Embryonic facial prominence (tissue), 1 donor: ENCODE data around the gene TAX1BP3.

Experiments used
- DNase-seq: peaks from one replicate; pipeline ENCODE4 v3.0.0-alpha.2; 2016; ENCODE audit errors: extremely low spot score

TAX1BP3 gene

DNA sequence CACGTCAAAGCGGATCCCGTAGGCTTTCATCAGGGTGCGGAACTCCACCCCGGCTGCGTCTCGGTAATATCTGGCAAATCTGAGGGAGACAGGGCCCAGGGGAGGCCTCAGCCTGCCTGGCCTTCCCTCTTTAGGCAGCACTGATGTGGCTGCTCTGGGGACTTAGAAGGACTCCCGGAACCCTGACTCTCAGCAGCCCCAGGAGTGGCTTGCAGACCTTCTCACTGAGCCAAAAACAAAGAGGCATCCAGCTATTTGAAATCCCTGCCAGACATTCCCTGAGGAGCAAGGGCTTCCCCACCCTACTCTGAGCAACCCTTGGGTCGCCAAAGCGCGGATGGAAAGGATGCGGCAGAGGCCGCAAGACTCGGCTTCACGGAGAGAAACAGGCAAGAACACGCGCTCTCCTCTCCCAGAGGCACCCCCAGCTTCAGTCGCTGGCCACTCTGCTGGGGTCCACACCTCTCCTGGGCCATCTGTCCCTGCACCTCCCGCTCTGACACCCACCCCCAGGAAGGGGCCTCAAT is 19.7 kb upstream of the TAX1BP3 start:
- DNase-seq: no peak

DNA sequence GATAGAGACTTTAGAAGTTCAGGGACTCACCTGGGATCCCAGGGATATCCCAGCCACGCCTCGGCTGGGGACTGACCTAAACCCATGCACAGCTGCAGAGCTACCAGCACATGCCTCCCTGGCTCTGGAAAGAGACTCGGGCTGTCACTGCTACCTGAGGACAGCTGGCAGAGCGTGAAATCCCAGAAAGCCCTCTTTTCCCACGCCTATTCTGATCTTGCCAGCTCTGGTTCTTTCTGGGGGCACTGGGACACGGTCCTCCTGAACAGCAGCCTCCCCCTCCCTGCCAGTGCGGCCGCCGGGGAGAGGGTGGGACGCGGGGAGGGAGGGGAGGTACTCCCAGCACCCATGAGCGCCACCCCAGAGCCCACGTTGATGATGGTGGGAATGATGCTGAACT is 16.8 kb upstream of the TAX1BP3 start:
- DNase-seq: no peak

DNA sequence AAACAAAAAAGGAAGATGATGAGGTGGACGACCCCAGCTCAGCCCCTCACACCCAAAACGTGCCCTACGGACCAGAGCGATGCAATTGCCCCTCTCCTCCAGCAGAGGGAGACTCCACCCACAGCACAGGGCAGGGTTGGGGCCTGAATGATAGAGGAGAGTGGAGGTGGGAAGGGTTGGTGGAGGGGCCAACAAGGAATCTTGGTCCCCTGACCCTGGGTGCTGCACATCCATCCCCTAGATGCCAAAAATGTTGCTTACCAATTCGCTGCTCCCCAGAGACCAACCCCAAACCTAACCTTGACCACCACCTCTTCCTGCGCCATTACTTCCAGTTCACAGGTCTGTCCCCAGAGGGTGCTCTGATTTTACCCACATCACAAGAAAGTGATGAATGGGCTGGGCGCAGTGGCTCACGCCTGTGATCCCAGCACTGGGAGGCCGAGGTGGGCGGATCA is 14.7 kb upstream of the TAX1BP3 start:
- DNase-seq: no peak

DNA sequence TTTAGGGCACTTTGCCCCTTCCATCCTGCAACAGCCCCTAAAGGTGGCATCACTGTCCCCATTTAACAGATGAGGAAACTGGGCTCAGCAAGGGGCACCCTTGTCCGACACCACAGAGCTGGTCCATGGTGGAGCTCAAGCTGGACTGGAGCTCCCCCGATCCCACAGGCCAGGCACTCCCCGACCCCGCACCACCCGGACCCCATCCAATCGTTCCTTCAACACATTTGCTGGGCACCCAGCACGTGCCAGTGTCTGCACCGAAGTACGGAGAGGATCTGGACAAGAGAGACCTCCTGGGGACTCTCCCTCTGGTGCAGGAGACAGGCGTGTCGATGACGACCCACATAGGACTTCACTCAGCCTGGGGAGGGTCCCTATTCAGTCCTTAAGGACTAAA is 13.7 kb upstream of the TAX1BP3 start:
- DNase-seq: no peak

DNA sequence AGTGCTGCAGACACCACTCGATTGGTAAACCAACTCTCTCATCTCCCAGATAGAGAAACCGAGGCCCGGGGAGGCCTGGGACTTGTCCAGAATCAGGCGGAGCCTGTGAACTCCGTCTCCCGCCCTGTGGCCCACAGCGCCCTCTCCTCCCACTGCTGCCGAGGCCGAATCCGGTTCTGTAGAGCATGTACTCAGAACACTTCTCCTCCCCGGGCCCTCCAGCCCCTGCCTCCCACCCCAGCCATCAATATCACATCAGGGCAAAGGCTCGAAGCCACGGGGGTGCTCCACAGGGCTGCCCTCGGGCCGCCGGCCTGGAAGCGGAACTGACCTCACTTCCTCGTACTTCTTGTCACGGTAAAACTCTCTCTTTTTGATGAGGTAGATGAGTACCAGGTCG is 13.2 kb upstream of the TAX1BP3 start:
- DNase-seq: no peak

DNA sequence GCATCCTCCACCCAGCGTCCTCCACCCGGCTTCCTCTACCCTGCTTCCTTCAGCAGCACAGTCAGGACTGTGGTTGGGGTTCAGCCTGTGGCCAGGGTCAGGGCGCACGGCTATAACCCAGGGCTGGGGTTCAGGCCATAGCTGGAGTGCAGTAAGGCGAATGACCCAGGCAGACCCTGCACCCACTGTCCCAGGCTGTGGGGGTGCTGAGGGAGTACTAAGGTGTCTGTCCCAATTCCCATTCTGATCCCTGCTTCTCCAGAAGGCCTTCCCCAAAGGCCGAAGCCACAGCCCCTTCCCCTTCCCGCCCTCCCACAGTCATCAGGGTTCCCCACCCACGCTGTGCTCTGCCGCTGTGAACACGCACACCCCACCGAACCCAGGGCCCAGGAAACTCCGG is 12.7 kb upstream of the TAX1BP3 start:
- no peak for DNase-seq

DNA sequence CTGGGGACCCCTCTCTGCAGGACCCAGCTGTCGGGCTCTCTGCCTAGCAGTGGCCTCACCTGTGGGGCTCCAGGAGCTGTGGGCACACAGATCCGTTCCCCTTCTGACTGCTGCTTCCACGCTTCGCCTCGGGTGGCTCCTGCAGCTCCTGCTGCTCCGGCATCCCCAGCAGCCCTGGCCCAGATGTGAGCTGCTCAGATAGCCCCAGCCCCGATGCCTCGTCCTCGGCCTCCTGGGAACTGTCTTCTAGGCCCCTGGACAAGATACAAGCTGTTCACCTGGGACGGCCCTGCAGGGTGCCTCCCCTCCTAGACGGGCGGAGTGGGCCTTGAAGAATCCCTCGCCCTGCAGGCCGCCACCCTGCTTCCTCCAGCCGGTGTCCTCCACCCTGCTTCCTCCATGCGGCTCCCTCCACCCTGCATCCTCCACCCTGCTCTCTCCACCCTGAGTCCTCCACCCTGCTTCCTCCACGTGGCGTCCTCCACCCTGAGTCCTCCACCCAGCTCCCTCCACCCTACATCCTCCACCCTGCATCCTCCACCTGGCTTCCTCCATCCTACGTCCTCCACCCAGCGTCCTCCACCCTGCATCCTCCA is 11.3 kb upstream of the TAX1BP3 start:
- no peak for DNase-seq

DNA sequence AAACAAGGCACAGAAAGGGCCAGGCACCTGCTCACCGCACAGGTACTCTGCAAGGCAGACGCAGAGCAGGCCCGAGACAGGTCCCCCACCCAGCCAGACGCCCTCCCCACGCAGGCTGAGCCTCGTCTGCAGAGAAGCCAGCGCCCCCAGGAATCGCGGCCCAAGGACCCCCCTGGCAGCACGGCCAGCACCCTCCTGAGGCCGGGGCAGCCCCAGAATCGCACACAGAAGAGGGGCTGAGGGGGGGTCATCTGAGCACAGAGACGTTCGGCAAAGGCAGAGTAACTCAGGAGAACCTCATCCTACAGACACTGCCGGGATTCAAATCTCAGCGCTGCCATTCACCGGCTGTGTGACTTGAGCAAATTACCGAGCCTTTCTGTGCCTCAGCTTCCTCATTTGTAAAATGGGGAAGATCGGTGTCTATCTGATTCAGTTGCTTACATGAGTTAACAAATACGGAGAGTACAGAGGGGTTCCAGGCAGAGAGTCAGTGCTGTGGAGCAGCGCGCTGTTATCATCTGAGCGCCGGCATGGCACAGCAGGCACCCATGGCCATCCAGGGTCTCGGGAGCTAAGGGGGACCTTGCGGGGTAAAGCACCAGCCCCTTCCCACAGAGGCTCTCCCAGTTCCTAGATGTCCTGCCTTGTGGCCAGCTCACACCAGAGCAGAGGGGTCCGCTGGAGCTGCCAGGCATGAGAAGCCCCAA is 10.6 kb upstream of the TAX1BP3 start:
- DNase-seq: no peak

DNA sequence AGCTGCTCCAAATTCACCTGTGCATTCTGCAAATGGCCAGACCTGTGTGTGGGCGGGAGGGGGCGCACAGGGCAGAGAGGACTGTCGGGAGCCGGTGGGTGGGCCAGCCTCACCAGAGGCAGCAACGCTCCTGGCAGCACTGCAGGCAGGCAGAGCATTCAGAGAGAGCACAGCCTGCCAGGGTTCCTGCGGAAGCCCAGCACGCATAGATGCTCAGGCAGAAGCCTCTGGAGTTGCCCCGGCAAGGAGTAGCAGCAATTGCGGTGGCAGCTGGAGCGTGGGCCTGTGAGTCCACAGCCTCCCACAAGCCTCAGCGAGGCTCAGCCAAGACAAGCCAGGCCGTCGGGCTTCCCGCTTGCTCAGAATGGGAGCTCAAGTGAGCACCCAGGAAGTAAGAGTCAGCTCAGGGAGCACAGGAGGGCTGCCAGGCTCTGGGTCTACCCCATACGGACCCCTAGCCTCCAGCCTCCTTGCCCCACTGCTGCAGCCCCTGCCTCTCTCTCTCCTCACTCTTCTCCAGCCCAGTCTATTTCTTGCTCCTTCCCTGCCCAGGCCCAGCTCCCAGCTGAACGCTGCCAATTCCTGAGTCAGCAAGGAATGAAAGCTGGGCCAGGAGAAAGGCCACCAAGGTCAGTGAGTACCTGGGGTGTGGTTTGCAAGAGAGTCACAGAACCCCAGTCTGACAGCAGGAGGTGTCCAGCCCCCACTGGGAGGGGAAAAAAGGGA is 9.9 kb upstream of the TAX1BP3 start:
- no peak for DNase-seq

DNA sequence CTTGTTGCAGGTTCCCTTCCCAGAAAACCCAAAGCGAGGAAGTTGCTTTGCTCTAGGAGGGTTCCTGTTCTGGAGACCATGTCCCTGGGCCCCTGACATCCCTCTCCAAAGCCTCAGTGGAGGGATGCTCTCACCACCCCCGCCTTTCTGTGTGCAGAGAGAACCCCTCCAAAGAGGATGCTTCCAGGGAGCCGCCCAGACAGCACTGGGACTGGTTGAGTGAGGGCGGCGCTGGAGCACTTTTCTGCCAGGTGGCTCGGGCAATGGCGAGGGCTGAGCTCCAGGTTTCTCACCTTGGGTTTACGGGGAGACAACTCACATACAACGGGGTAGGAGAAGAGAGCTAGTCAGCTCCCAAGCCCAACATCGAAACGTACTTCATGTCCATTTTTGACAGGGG is 7.5 kb upstream of the TAX1BP3 start:
- no peak for DNase-seq

DNA sequence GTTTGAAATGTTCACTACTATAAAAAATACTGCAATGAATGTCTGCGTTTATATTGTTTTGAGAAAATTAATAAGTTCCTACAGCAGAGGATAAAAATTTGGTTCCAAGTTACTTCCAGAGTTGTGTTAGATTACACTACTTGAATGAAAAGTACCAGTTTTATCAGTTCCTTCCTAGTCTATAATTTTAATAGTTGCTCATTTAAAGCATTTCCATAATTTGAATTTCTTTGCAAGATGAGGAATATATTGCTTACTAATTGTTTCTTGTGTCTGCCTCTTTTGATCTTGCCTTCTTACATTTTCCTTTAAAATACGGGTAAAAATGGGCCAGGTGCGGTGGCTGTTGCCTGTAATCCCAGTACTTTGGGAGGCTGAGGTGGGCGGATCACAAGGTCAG is 4.2 kb upstream of the TAX1BP3 start:
- no peak for DNase-seq

DNA sequence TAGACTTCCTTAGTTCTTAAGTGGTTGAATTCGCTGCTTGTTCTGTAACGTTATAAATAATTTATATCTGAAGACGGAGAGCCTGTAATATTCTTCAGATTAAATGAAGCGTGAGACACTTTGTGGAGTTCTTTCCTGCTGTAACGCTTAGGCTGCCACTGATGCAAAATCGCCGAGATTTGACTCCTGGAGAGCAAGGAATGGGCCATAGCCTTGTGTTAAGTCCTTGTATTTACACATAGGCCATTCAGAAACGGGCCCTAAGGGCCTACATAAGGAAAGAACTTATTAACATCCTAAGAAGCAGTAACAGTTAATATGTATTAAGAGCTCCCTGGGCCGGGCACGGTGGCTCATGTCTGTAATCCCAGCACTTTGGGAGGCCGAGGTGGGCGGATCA is 1.2 kb upstream of the TAX1BP3 start:
- no peak for DNase-seq

DNA sequence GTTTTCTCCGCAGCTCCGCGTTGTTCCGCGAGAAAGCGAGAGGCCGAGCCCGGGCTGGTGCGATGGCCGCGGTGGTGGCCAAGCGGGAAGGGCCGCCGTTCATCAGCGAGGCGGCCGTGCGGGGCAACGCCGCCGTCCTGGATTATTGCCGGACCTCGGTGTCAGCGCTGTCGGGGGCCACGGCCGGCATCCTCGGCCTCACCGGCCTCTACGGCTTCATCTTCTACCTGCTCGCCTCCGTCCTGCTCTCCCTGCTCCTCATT is 638 bp upstream of the TAX1BP3 start:
- DNase-seq: no peak

DNA sequence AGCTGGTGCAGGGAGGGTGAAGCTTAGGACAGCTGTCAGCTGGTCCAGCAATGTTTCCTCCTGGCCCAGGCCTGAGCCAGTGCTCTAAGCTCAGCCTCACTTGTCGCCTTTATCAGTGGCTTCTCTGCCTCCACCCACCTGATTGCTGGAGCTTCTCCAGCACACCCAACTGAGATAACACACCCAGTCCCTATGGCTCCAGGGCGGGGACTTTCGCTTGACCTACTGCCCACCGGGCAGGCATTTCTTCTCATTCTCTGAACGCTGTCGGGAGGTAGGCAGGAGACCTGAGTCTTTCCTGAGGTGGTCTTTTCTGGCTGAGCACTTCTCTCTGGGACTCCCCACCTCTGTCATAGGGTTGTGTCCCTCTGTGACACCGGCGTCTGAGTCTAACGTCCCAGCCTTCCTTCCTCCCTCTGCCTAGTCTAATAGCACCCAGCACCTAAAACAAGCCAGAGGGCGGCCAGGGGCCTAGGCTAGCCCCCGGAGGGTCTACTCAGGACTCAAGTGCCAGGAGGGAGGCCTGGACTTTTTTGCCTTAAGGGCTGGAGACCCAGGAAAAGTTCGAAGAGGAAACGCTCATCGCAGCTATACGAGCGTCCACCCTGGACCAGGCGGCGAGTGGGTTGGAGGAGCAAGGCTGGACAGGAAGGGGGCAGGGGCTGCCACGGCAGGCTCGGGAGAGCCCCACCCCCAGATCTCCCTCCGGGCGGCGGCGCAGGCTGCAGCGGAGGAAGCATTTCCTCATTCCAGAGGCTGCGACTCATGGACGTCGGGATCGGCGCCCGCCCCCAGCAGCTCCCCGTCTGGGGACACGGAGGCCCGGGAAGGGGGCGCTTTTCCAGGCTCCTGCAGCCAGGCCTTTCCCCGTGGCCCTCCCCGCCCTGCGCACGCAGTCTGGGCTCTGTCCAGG is 756 bp downstream of the TAX1BP3 start:
- peak; percentile 76 for DNase-seq

DNA sequence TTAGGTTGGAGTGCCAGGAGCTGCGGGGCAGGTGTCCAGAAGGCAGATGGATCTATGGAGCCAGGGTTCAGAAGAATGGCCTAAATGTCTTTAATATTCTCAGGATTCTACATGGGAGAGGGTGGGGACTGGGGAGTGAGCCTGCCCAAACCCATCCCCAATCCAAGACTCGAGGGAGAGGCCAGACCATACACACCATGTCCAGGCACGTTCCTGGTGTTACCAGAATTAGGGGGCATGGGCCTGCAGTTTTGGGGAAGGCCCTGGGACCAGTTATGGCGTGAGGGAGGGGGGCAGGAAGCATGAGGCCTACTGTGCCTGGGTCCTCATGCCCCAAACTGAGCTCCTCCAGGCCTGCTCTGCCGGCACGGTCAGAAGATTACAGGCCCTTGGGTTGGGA is 1.9 kb downstream of the TAX1BP3 start:
- DNase-seq: no peak

DNA sequence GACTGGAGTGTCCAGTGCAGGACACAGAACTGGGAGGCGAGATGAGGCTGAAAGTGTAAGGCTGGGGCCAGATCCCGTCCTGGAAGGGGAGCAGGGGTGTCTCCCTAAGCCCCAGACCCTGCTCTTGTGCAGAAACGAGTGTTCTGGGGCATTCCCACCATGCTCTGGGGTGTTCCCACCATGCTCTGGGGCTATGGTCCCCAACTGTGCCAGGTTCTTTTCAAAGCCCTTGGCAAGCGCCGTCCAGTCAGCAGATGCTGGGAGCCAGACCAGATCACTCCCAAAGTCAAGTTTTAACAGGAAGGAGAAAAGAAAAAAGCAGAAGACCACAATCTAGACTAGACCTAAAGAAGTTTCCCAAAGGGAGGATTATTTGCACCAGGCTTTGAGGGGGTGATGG is 2.5 kb downstream of the TAX1BP3 start:
- no peak for DNase-seq

DNA sequence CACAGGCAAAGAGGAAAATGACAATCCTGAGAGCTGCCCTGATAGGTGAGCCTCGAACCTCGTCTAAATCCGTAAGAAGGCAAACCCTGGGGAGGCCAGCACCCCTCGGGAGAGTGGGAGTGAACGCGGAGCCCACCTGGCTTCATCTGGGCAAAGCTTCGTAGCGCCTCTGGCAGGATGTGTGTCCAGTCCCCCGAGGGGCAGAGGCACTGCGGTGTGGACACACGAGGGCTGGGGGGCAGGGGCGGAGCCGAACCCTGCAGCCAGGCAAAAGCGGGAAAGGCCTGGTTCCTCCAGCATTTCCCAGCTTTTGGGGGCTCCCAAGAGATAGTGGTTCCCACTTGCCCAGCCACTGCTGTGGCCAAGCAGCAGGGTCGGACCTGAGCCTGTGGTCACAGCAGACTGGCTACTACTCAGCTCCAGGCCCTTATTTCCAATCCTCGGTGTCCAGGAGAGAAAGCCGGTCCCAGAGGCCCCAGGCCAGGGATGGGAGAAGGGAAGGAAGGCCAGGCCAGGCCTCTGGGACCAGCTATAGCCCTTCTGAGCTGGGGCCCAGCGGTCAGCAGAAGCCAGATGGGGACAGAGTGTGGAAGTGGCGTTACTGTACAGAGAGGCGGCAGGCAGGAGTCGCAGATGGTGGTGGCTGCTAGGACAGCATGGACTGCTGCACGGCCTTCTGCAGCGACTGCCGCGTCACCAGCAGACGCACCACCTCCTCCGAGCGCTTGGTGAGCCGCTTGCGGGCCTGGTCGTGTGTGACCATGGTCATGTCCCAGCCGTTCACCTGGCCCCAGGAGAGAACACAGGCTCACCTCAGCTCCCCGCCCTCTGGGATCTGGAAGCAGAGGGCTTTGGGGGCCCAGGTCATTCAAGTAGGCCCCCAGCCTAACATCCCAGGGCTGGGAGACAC is 5.0 kb downstream of the TAX1BP3 start:
- DNase-seq: no peak

DNA sequence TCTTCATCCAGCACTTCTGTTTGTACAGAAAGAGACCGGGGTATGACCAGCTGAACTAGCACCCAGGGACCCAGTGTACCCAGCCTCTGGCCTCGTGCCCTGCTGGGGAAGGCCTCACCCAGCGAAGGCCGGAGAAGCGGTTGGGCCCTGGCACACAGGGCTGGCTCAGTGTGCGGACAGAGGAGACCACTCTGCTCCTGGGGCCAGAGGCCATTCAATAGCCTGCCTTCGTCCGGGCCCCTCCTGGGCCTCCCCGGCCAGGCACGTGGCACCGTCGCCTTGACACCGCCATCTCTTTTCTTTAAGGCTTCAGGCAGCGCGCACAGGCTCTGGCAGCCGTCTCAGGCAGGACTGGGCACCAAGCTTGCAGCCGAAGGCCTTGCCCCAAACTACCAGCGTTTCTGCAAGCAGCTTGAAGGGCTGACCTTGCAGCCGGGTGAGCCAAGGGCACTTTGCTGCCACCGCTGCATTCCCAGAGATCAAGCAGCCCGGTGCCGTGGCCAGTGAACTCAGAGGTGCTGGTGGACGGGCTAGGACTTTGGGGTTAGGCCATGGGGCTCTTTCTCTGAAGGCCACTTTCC is 8.0 kb downstream of the TAX1BP3 start:
- DNase-seq: no peak

DNA sequence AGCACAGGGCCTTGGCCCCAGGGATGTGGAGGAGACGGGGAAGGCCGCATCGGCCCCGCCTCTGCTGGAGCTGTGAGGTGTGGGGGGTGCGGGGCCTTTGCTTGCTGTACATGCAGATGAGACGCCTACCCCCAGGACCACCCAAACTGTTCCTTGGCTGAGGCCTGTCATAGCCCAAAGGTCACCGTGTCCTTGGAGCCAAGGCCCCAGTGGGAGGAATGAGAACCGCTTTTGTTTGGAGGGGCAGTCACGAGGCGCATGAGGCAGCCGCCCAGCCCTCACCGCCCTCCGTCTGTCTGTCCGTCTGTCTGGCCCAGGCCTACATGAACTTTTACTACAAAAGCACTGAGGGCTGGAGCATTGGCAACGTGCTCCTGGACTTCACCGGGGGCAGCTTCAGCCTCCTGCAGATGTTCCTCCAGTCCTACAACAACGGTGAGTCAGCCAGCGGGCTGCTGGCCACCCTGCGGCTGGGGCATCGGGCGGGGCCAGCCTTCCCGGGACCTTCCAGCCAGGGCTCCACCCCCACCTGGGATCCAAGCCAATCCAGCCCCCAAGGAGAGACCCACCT is 8.8 kb downstream of the TAX1BP3 start:
- DNase-seq: no peak

DNA sequence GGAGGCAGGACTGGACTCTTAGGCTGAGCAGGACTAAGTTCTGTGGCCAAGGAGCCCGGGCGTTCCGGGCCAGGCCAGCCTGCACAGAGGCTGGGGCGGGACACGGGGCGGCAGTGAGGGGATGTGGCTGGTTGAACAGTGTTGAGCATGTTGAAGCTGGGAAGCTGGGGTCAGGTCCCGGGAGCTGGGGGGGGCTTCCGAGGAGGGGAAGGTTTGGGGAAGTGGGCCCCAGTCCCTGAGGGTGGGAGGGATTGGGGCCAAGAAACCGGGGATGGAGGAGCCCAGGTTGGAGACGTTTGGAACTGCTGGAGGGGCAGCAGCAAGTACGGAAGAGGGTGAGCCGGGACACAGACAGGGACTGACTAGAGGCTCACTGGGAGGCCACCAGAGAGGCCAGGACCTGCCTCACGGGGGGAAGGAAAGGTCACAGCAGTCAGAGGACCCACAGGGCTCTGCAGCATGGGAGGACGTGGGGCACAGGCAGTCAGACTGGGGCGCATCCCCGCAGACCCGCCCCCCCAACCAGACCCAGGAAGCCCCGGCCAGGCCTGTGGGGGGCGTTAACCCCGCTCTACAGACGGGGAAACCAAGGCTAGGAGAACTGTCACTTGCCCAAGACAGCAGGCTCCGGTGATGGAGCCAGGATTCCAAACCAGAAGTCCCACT is 9.5 kb downstream of the TAX1BP3 start:
- DNase-seq: no peak
